Adrenal gland (tissue), 12 donors: ENCODE measurements around the gene DNTT. TPM values are rescaled to one million over a fixed set of nuclear protein-coding genes. Genes with fewer than 3 reads are reported as not detected.

ENCODE experiments used
- DNase-seq, 7 donors: peaks; one replicate each; pipeline ENCODE4 v3.0.0-alpha.2; 2019 to 2020
- H3K27ac ChIP-seq, 5 donors: fragments of 200-600 bp; sonication (generic) in 4 of 5; 1 replicate in 3 of 5; 2 replicates in 2 of 5; pipeline versions ENCODE4 v1.5.1 to v1.8.0; 2016 to 2020; ENCODE audit warnings: mild to moderate bottlenecking in 1 of 5
- H3K27me3 ChIP-seq: fragments of 200-600 bp; 2 replicates; pipeline ENCODE4 v1.8.0; 2021
- H3K36me3 ChIP-seq, 2 donors: fragments of 200-600 bp; replicated peaks in 1 of 2; 1 replicate in 1 of 2; 2 replicates in 1 of 2; pipeline versions ENCODE4 v1.5.1 to v1.8.0; 2018 to 2022
- H3K4me1 ChIP-seq, 2 donors: fragments of 200-600 bp; replicated peaks in 1 of 2; 1 replicate in 1 of 2; 2 replicates in 1 of 2; pipeline versions ENCODE4 v1.5.1 to v1.8.0; 2018 to 2021
- H3K4me3 ChIP-seq, 4 donors: fragments of 200-600 bp; sonication (generic) in 3 of 4; one replicate each; pipeline ENCODE4 v1.5.1; 2016 to 2018
- H3K9me3 ChIP-seq, 3 donors: fragments of 200-600 bp; sonication (generic) in 1 of 3; replicated peaks in 1 of 3; 1 replicate in 2 of 3; 2 replicates in 1 of 3; pipeline versions ENCODE4 v1.5.1 to v1.8.0; 2016 to 2021
- CTCF ChIP-seq, 6 experiments: fragments of 450-650 bp in 4 of 6; fragments of 200-600 bp in 2 of 6; sonication (generic) in 1 of 6; IDR thresholded peaks; 1 replicate in 5 of 6; 2 replicates in 1 of 6; pipeline versions ENCODE4 v1.5.1 to v1.8.0; 2016 to 2021; ENCODE audit warnings: antibody characterized with exemption in 6 of 6, mild to moderate bottlenecking in 2 of 6, moderate library complexity in 1 of 6
- POLR2A ChIP-seq, 2 donors: fragments of 450-650 bp; IDR thresholded peaks; one replicate each; pipeline ENCODE4 v1.6.1; 2017; ENCODE audit warnings: antibody characterized with exemption in 2 of 2, mild to moderate bottlenecking in 2 of 2, moderate library complexity in 1 of 2
- WGBS, 4 donors: extraction: QIAGEN DNeasy Blood & Tissue Kit in 2 of 4; methylation state at CpG; one replicate each; pipeline versions ENCODE4 v1.1.5 to v1.1.7; 2013 to 2017; 5-methylcytosine and 5-hydroxymethylcytosine counted together
- intact Hi-C, 2 donors: fragments of 100-400 bp; cut with DNase I; formaldehyde crosslinking; loops; one replicate each; pipeline versions ENCODE4 v1.14.1 to v1.15.0; 2022 to 2023
- polyA plus RNA-seq, 3 donors: library from polyadenylated mRNA; stranded (reverse); fragments of 200-250 nt in 2 of 3; fragments of 350-450 nt in 1 of 3; fragmentation: Illumina TruSeq in 1 of 3; extraction: RNeasy Lipid Tissue Mini Kit (QIAGEN cat#74804) in 1 of 3; gene quantifications; one replicate each; pipeline ENCODE4 v1.2.3, GENCODE V29; 2013 to 2014
- total RNA-seq, 9 donors: library from RNA; depleted of rRNA in 4 of 9; stranded (reverse); fragments of >200 nt in 4 of 9; fragments of 120-200 nt in 1 of 9; fragmentation: NEBNext Ultra II Directional in 1 of 9; extraction: Animal tissue kit (Norgen Biotek cat#: 25700) in 1 of 9; gene quantifications; one replicate each; pipeline versions ENCODE4 v1.1.0 to v1.2.4, GENCODE V29; 2013 to 2023
- donor health status: healthy with polysubstance abuse.
- donor health status: Bipolar disorder and iron deficiency.
- donor health status: DM: yes; HTN: yes; CAD: no.
- donor health status: DM: no; HTN: no; CAD: no.
- donor health status: DM: no; HTN: no; CAD: no.
- donor health status: DM: yes; HTN: yes; CAD: no.

The DNTT gene
- total and polyA plus RNA-seq, 12 donors = not detected

DNA sequence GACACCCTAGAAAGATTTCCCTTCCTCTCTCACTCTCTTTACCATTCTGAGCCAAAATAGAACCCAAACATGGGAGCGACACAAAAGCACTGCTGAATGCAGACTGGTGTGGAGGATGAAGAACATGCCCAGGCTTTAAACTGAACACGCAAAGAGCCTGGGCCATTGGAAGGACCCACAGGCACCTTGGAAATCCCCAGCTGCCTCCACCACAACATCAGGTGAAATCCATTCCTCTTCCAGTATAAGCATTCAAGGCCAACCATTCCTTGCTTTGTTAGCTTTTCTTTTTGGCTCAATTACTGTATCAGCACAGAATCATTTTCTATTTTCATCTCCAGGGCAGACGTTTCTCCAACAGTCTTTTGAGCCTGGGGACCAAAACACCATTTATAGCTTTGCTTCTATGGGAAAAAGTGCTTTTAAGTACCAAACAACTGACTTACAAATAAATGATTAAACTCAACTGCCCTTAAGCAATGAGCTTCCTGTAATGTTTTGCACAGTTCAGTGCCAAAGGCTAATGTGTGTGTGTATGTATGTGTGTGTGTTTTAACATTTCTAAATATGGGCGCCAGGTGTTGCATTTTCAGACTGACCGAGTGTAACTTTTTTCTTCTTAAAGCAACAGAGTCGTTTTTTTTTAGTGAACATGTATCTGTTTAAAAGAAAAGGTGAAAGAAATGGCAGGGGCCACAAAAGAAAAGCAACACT, 16.7 kb upstream of the DNTT start:
- WGBS, 4 donors = 28 to 33% (median 30%) methylated on average over 6 of the region's 6 CpGs
- TF ChIP-seq CTCF (IDR thresholded peaks at IDR 0.05) = no peak
- no peak for TF ChIP-seq POLR2A (IDR thresholded peaks at IDR 0.05)
- no peak overlapping the region for H3K27ac ChIP-seq
- H3K27me3 ChIP-seq = no peaks in the 10 kb centered on the region
- no peak for DNase-seq
- intact Hi-C loops = no loop called here
- H3K36me3 ChIP-seq = no peaks in the 10 kb centered on the region
- H3K9me3 ChIP-seq = no peaks in the 10 kb centered on the region
- H3K4me1 ChIP-seq = peaks cover 0 to 6% of the 10 kb centered on the region in 2 donors
- H3K4me3 ChIP-seq = no peak overlapping the region

GRCh38 chr10:96288151-96288621, 16.0 kb upstream of the DNTT start:
- WGBS, 4 donors = 42 to 51% (median 47%) methylated on average over 5 of the region's 5 CpGs

GRCh38 chr10:96289218-96289910, 14.9 kb upstream of the DNTT start:
- Histone ChIP-seq H3K4me1 (peaks cover 0 to 6% of the 10 kb centered on the region in 2 donors), H3K27me3 (no peaks in the 10 kb centered on the region), H3K27ac (no peak overlapping the region), H3K36me3 (no peaks in the 10 kb centered on the region), H3K9me3 (no peaks in the 10 kb centered on the region), H3K4me3 (no peak overlapping the region)
- WGBS, 4 donors = 82 to 87% (median 84%) methylated on average over 9 of the region's 9 CpGs
- no peak for TF ChIP-seq POLR2A (IDR thresholded peaks at IDR 0.05)
- no peak for TF ChIP-seq CTCF (IDR thresholded peaks at IDR 0.05)
- intact Hi-C loops = no loop called here
- no peak for DNase-seq

More at GRCh38 chr10:96288151-96288621, 16.0 kb upstream of the DNTT start:
- no peaks in the 10 kb centered on the region for H3K36me3 ChIP-seq
- intact Hi-C loops = no loop called here
- no peaks in the 10 kb centered on the region for H3K9me3 ChIP-seq
- H3K27me3 ChIP-seq = no peaks in the 10 kb centered on the region
- TF ChIP-seq POLR2A (IDR thresholded peaks at IDR 0.05) (no peak), CTCF (IDR thresholded peaks at IDR 0.05) (no peak)
- H3K27ac ChIP-seq = no peak overlapping the region
- no peak for DNase-seq
- peaks cover 0 to 6% of the 10 kb centered on the region in 2 donors for H3K4me1 ChIP-seq
- no peak overlapping the region for H3K4me3 ChIP-seq

- TF ChIP-seq CTCF (IDR thresholded peaks at IDR 0.05) (no peak), POLR2A (IDR thresholded peaks at IDR 0.05) (no peak)
- WGBS, 4 donors = 66 to 83% (median 73%) methylated on average over 4 of the region's 4 CpGs
- H3K9me3 ChIP-seq = no peaks in the 10 kb centered on the region
- no peaks in the 10 kb centered on the region for H3K36me3 ChIP-seq
- peaks cover 0 to 6% of the 10 kb centered on the region in 2 donors for H3K4me1 ChIP-seq
- no peak for DNase-seq
- no peaks in the 10 kb centered on the region for H3K27me3 ChIP-seq
- intact Hi-C loops = loop anchor here in 1 of 2 donors (5.0 kb wide), 1 partner anchor 273 kb away; no protein-coding TSS in a partner anchor
- no peak overlapping the region for H3K27ac ChIP-seq
- no peak overlapping the region for H3K4me3 ChIP-seq
These were observed 13.7 kb upstream of the DNTT start for GRCh38 chr10:96290368-96291133.
